ENCODE results near the gene HOXA4.

HOXA4 gene

DNA sequence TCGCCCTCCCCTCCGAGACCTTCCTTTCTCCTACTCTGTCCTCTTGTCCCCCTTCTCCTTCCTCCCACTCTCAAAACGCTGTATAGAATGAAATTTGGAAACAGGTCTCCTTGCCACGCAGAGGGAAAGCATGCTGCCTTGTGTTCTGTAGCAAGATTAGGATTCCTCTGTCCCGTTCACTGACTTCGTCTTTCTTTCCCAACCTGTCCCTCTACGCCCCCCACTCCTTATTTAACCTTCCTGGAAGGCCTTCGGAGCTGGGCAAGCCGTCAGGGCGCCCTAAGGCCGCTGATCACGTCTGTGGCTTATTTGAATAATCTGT lies 33.4 kb upstream of the HOXA4 start:
- intact Hi-C loops (cut with DNase I; ENCODE audit: low total_unique reads): loop anchor here (5.0 to 10.0 kb wide), 2 partner anchors 962 to 1769 kb away; partner anchors contain the start of genes CBX3 and HNRNPA2B1
- TF ChIP-seq, protein P1, sequence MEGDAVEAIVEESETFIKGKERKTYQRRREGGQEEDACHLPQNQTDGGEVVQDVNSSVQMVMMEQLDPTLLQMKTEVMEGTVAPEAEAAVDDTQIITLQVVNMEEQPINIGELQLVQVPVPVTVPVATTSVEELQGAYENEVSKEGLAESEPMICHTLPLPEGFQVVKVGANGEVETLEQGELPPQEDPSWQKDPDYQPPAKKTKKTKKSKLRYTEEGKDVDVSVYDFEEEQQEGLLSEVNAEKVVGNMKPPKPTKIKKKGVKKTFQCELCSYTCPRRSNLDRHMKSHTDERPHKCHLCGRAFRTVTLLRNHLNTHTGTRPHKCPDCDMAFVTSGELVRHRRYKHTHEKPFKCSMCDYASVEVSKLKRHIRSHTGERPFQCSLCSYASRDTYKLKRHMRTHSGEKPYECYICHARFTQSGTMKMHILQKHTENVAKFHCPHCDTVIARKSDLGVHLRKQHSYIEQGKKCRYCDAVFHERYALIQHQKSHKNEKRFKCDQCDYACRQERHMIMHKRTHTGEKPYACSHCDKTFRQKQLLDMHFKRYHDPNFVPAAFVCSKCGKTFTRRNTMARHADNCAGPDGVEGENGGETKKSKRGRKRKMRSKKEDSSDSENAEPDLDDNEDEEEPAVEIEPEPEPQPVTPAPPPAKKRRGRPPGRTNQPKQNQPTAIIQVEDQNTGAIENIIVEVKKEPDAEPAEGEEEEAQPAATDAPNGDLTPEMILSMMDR (IDR thresholded peaks at IDR 0.05): peak in 1 of 2 experiments; percentile 5
- no peaks in the 10 kb centered on the region for H3K9me3 ChIP-seq
- no peaks in the 10 kb centered on the region for H3K27me3 ChIP-seq
- H3K4me1 ChIP-seq: peaks cover 0 to 62% (median 18%) of the 10 kb centered on the region in 4 donors
- DNase-seq: no peak
- peak overlapping the region; percentile 96 to 97 for H3K27ac ChIP-seq
- no peaks in the 10 kb centered on the region for H3K36me3 ChIP-seq
- H3K4me3 ChIP-seq: peak overlapping the region; percentile 68 to 91

DNA sequence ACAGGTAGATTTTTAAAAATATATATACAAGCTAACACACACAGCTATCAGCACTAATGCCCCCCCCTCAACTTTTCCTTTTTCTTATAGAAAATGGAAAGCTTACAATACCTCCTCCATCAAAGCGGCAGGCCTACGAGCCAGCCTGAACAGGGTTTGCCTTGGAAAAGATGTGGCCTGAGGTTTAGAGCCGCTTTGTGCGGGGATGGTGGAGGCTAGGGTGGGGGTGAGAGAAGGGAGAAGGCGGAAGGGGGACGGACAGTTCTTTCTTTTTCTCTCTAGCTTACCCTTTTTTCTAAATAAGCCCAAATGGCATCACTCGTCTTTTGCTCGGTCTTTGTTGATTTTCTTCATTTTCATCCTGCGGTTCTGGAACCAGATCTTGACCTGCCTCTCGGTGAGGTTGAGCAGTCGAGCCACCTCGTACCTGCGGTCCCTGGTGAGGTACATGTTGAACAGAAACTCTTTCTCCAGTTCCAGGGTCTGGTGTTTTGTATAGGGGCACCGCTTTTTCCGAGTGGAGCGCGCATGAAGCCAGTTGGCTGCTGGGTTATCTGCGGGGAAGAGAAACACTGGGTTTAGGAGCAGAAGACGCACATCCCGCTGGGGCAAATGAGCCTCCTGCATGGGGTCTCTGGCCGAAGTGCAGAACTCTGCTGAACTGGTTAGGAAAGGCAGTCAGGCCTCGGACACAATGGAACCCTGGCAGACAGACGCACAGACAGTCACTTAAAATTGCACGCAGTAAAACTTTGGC lies 32.9 kb upstream of the HOXA4 start:
- peak in 1 of 2 donors; percentile 61 for DNase-seq
- peak overlapping the region; percentile 96 to 97 for H3K27ac ChIP-seq
- intact Hi-C loops (cut with DNase I; ENCODE audit: low total_unique reads): loop anchor here (5.0 to 10.0 kb wide), 2 partner anchors 961 to 1769 kb away; partner anchors contain the start of genes CBX3 and HNRNPA2B1
- no peaks in the 10 kb centered on the region for H3K9me3 ChIP-seq
- TF ChIP-seq, protein P1 (IDR thresholded peaks at IDR 0.05): no peak
- no peaks in the 10 kb centered on the region for H3K27me3 ChIP-seq
- H3K4me1 ChIP-seq: peaks cover 0 to 62% (median 18%) of the 10 kb centered on the region in 4 donors
- H3K4me3 ChIP-seq: peak overlapping the region; percentile 68 to 91
- H3K36me3 ChIP-seq: no peaks in the 10 kb centered on the region

DNA sequence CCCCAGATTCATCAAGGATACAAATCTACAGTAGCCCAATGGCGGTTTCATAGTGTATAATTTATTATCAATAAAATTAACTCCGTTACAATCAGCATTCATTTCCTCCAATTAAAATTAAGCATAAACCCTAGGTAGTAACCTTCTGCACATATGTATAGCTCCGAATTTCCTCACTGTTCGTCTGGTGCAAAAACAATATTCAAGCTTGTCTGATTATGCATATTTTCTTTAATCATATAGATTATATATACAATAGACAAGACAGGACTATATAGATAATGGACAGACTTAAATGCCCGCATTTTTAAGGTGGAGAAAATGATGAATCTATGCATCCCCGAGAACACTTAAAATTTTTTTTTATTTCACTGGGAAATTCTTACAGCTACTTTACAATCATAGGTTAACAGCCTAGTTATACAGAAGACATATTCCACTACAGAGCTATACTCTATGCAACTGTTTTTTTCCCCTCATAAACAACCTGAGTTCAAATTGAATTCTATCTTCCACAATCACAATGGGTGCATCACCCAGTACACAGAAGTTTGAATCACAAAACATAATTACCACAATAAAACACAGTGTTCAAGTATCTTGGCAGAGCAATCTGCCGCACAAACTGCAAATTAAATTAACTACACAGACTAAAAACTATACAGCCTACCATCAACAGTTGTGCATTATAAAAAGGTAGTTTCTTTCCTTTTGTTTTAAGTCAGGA lies 32.2 kb upstream of the HOXA4 start:
- TF ChIP-seq, protein P1 (IDR thresholded peaks at IDR 0.05): no peak
- peak overlapping the region; percentile 96 to 97 for H3K27ac ChIP-seq
- intact Hi-C loops (cut with DNase I; ENCODE audit: low total_unique reads): loop anchor here (5.0 to 10.0 kb wide), 2 partner anchors 960 to 1768 kb away; partner anchors contain the start of genes CBX3 and HNRNPA2B1
- peak overlapping the region; percentile 68 to 91 for H3K4me3 ChIP-seq
- DNase-seq: no peak
- H3K9me3 ChIP-seq: no peaks in the 10 kb centered on the region
- no peaks in the 10 kb centered on the region for H3K27me3 ChIP-seq
- H3K36me3 ChIP-seq: no peaks in the 10 kb centered on the region
- peaks cover 0 to 56% (median 17%) of the 10 kb centered on the region in 4 donors for H3K4me1 ChIP-seq

DNA sequence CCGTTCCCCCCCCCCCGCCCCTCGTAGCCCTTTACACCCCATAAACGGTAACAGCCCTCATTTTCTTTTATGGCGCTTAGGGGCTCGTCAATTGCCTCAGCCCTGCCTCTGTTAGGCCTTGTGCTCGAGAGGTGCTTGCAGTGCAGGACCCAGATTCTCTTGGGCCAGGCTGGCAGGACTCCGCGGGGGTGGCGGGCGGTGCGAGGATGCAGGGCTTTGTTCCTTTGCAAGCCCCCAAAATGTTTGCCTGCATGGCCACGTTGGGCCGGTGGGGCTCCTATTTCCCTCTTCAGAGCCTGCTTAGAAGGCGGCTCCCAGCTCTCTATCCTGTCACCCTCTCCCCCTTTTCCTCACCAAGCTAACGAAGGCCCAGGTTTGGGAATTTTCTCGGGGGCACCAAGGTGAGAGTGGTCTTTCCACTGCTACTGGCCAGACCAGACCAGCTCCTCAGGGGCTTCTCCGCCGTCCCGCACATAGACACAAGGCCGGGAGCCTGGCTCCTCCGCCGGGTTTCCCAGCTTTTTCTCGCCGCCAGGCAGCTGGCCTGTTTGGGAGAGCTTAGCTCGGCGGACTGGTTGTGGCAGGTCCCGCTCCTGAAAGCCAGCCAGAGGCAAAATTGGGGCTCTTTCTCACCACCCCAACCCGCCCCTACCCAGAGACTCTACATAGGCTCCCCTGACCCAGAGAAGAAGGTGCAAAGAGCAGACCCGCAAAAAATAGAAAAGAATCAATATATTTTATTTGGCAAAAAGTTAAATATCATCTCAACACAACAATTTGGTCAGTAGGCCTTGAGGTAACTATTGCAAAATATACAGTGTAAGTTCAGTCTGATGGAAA lies 31.4 kb upstream of the HOXA4 start:
- Histone ChIP-seq H3K27me3 (no peaks in the 10 kb centered on the region), H3K9me3 (no peaks in the 10 kb centered on the region), H3K27ac (peak overlapping the region; percentile 82 to 96), H3K36me3 (no peaks in the 10 kb centered on the region), H3K4me1 (peaks cover 0 to 51% (median 16%) of the 10 kb centered on the region in 4 donors), H3K4me3 (peak overlapping the region; percentile 68 to 91)
- intact Hi-C loops (cut with DNase I; ENCODE audit: low total_unique reads): loop anchor here (2.0 to 10.0 kb wide), 3 partner anchors 791 to 1767 kb away; partner anchors contain the start of genes CBX3 and HNRNPA2B1
- TF ChIP-seq, protein P1 (IDR thresholded peaks at IDR 0.05): no peak
- DNase-seq: peak; percentile 29 to 69

DNA sequence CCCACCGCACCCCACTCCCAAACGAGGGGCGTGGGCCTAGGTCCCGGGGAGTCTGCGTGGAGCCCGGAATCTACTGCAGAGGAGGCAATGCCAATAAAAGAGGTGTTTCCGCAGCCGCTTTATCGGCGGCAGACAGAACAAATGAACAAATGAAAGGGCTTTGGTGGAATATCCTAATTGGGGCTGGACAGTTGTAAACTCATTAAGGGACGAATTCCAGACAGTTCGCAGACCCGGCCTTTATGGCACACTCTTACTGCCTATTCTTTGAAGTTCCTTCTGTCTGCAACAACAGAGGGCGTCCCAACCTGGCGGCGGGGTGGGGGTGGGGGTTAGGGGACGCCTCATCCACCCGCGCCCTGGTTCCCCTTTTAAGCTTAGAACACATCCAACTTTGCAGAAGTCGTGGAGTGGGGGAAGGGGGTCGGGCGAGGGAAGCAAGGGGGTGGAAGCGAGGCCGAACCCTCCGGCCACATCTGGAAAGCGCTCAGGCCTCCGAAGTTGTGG lies 30.7 kb upstream of the HOXA4 start:
- H3K36me3 ChIP-seq: no peaks in the 10 kb centered on the region
- intact Hi-C loops (cut with DNase I; ENCODE audit: low total_unique reads): loop anchor here (2.0 to 10.0 kb wide), 3 partner anchors 790 to 1766 kb away; partner anchors contain the start of genes CBX3 and HNRNPA2B1
- H3K27me3 ChIP-seq: no peaks in the 10 kb centered on the region
- peaks cover 0 to 47% (median 16%) of the 10 kb centered on the region in 4 donors for H3K4me1 ChIP-seq
- TF ChIP-seq, protein P1 (IDR thresholded peaks at IDR 0.05): no peak
- H3K4me3 ChIP-seq: peak overlapping the region; percentile 68 to 91
- DNase-seq: peak; percentile 69 to 74
- H3K27ac ChIP-seq: peak overlapping the region; percentile 82 to 96
- no peaks in the 10 kb centered on the region for H3K9me3 ChIP-seq
